Measurements from ENCODE around the gene TMEM186. TPM values are rescaled to one million over a fixed set of nuclear protein-coding genes. Genes with fewer than 3 reads are reported as not detected.

Gene TMEM186
- total RNA-seq, 1 experiment from 2014 or later: 20.5 TPM

GRCh38 chr16:8798535-8799157 is 1.2 kb upstream of the TMEM186 start:
- TF ChIP-seq EZH2 (IDR thresholded peaks at IDR 0.05; ENCODE audit: low read depth) (no peak), CTCF (conservative IDR thresholded peaks at IDR 0.05) (no peak)
- peak overlapping the region; percentile 96 for H3K4me3 ChIP-seq
- peaks cover 81% of the 10 kb centered on the region for H3K79me2 ChIP-seq (ENCODE audit: low read depth)
- no peak overlapping the region for H2AFZ ChIP-seq
- H3K27ac ChIP-seq: no peak overlapping the region; the same call in 1 of the 2 replicates
- no peaks in the 10 kb centered on the region for H3K27me3 ChIP-seq (ENCODE audit: insufficient read depth, low read depth)
- peaks cover 22% of the 10 kb centered on the region for H3K36me3 ChIP-seq (ENCODE audit: low read depth)
- H3K4me1 ChIP-seq (replicated peaks; ENCODE audit: insufficient read depth): peaks cover 22% of the 10 kb centered on the region
- H3K9me3 ChIP-seq (ENCODE audit: insufficient read depth, low read depth): no peaks in the 10 kb centered on the region
- peaks cover 16% of the 10 kb centered on the region; the same call in 1 of the 2 replicates for H3F3A ChIP-seq (ENCODE audit: insufficient read depth, low read depth)
- ChIA-PET CTCF (no interaction called here), POLR2A (ENCODE audit: unreplicated experiment) (no interaction called here)
- DNase-seq: no peak
- H3K4me2 ChIP-seq: peak overlapping the region; percentile 96
- H4K20me1 ChIP-seq (ENCODE audit: insufficient read depth): peaks cover 46% of the 10 kb centered on the region
- no peaks in the 10 kb centered on the region for H3K9me2 ChIP-seq (ENCODE audit: insufficient read depth)
- BruUV-seq (replicated peaks): no TSS peak
- intact Hi-C loops (cut with micrococcal nuclease; ENCODE audit: unreplicated experiment): loop anchor here (2.0 to 5.0 kb wide), 2 partner anchors 164 to 336 kb away; partner anchors contain the start of gene USP7

GRCh38 chr16:8798174-8798527 is 712 bp upstream of the TMEM186 start:
- H4K20me1 ChIP-seq (ENCODE audit: insufficient read depth): peaks cover 44% of the 10 kb centered on the region
- peaks cover 22% of the 10 kb centered on the region for H3K4me1 ChIP-seq (replicated peaks; ENCODE audit: insufficient read depth)
- intact Hi-C loops (cut with micrococcal nuclease; ENCODE audit: unreplicated experiment): loop anchor here (2.0 to 5.0 kb wide), 2 partner anchors 164 to 337 kb away; partner anchors contain the start of gene USP7
- ChIA-PET CTCF (no interaction called here), POLR2A (ENCODE audit: unreplicated experiment) (no interaction called here)
- peak overlapping the region; percentile 96 for H3K4me3 ChIP-seq
- H3K4me2 ChIP-seq: peak overlapping the region; percentile 96
- BruUV-seq (replicated peaks): no TSS peak
- no peaks in the 10 kb centered on the region for H3K9me2 ChIP-seq (ENCODE audit: insufficient read depth)
- H3K9me3 ChIP-seq (ENCODE audit: insufficient read depth, low read depth): no peaks in the 10 kb centered on the region
- H3F3A ChIP-seq (ENCODE audit: insufficient read depth, low read depth): peaks cover 16% of the 10 kb centered on the region; the same call in 1 of the 2 replicates
- H2AFZ ChIP-seq: peak overlapping the region; percentile 87
- no peaks in the 10 kb centered on the region for H3K27me3 ChIP-seq (ENCODE audit: insufficient read depth, low read depth)
- peaks cover 78% of the 10 kb centered on the region for H3K79me2 ChIP-seq (ENCODE audit: low read depth)
- peak overlapping the region; percentile 75 for H3K27ac ChIP-seq
- TF ChIP-seq EZH2 (IDR thresholded peaks at IDR 0.05; ENCODE audit: low read depth): no peak
- no peak for TF ChIP-seq CTCF (conservative IDR thresholded peaks at IDR 0.05)
- DNase-seq: peak in 1 of 2 experiments; percentile 44
- H3K36me3 ChIP-seq (ENCODE audit: low read depth): peaks cover 20% of the 10 kb centered on the region

GRCh38 chr16:8796469-8797363 is 723 bp downstream of the TMEM186 start:
- H3K4me1 ChIP-seq (replicated peaks; ENCODE audit: insufficient read depth): peaks cover 22% of the 10 kb centered on the region
- H3K27ac ChIP-seq: peak overlapping the region; percentile 75
- no peaks in the 10 kb centered on the region for H3K9me2 ChIP-seq (ENCODE audit: insufficient read depth)
- H2AFZ ChIP-seq: peak overlapping the region; percentile 91
- H4K20me1 ChIP-seq (ENCODE audit: insufficient read depth): peaks cover 32% of the 10 kb centered on the region
- DNase-seq: no peak
- no peaks in the 10 kb centered on the region for H3K27me3 ChIP-seq (ENCODE audit: insufficient read depth, low read depth)
- POLR2A ChIA-PET (ENCODE audit: unreplicated experiment): interaction anchor here (1.2 kb wide), 1 partner anchor 72 kb away, joined by 20 read pairs; the partner anchor contains the start of gene CARHSP1
- H3K4me2 ChIP-seq: peak overlapping the region; percentile 96
- H3K79me2 ChIP-seq (ENCODE audit: low read depth): peaks cover 66% of the 10 kb centered on the region
- no peaks in the 10 kb centered on the region for H3K9me3 ChIP-seq (ENCODE audit: insufficient read depth, low read depth)
- no peak for TF ChIP-seq EZH2 (IDR thresholded peaks at IDR 0.05; ENCODE audit: low read depth)
- TF ChIP-seq CTCF (conservative IDR thresholded peaks at IDR 0.05): no peak
- peak overlapping the region; percentile 96 for H3K4me3 ChIP-seq
- H3F3A ChIP-seq (ENCODE audit: insufficient read depth, low read depth): peaks cover 8% of the 10 kb centered on the region
- H3K36me3 ChIP-seq (ENCODE audit: low read depth): 0 out of 2 replicates have a peak, but pooled peaks cover 8% of the 10 kb centered on the region
- intact Hi-C loops (cut with micrococcal nuclease; ENCODE audit: unreplicated experiment): loop anchor here (1.0 to 5.0 kb wide), 5 partner anchors 20 to 166 kb away; partner anchors contain the start of genes CARHSP1 and USP7
- CTCF ChIA-PET: no interaction called here
- TSS peak; percentile 73 for BruUV-seq (replicated peaks)

Data from PC-9 (cell line).